H9 (cell line): ENCODE measurements around the gene CHRNG. TPM values are rescaled to one million over a fixed set of nuclear protein-coding genes. Genes with fewer than 3 reads are reported as not detected.

Experiments
- DNase-seq: peaks from one replicate; pipeline ENCODE4 v3.0.0-alpha.2; 2017
- H2AFZ ChIP-seq: one replicate; pipeline ENCODE4 v1.6.1; 2013; ENCODE audit warnings: mild to moderate bottlenecking, low read length, control low read depth, moderate library complexity
- H2AK5ac ChIP-seq: 2 replicates; pipeline ENCODE4 v1.6.1; 2013; ENCODE audit warnings: low read length, control low read depth, mixed read lengths; ENCODE audit not compliant: insufficient read length
- H2BK120ac ChIP-seq: one replicate; pipeline ENCODE4 v1.6.1; 2013; ENCODE audit warnings: low read depth, mild to moderate bottlenecking, low read length, control low read depth, inconsistent platforms; ENCODE audit not compliant: poor library complexity, severe bottlenecking
- H2BK12ac ChIP-seq: 2 replicates; pipeline ENCODE4 v1.6.1; 2013; ENCODE audit warnings: low read length, control low read depth, mixed read lengths, low read depth; ENCODE audit not compliant: insufficient read length
- H2BK15ac ChIP-seq: 2 replicates; pipeline ENCODE4 v1.6.1; 2013; ENCODE audit warnings: low read depth, low read length, control low read depth
- H2BK20ac ChIP-seq: one replicate; pipeline ENCODE4 v1.6.1; 2013; ENCODE audit warnings: low read depth, mild to moderate bottlenecking, low read length, control low read depth, inconsistent platforms; ENCODE audit not compliant: poor library complexity, severe bottlenecking
- H2BK5ac ChIP-seq: 2 replicates; pipeline ENCODE4 v1.6.1; 2013; ENCODE audit warnings: low read length, control low read depth, mixed read lengths; ENCODE audit not compliant: insufficient read length
- H3K14ac ChIP-seq: 2 replicates; pipeline ENCODE4 v1.6.1; 2013; ENCODE audit warnings: low read length, control low read depth; ENCODE audit not compliant: insufficient read depth
- H3K18ac ChIP-seq: 2 replicates; pipeline ENCODE4 v1.6.1; 2013; ENCODE audit warnings: low read depth, mild to moderate bottlenecking, mixed read lengths, low read length, control low read depth; ENCODE audit not compliant: insufficient read length
- H3K23ac ChIP-seq: 2 replicates; pipeline ENCODE4 v1.6.1; 2013; ENCODE audit warnings: low read length, control low read depth, mixed read lengths, low read depth; ENCODE audit not compliant: insufficient read length
- H3K23me2 ChIP-seq: 2 replicates; pipeline ENCODE4 v1.6.1; 2013; ENCODE audit warnings: low read depth, mild to moderate bottlenecking, mixed read lengths, low read length, control low read depth; ENCODE audit not compliant: insufficient read length, poor library complexity, severe bottlenecking
- H3K27ac ChIP-seq: 2 replicates; pipeline ENCODE4 v1.5.1; 2013; ENCODE audit warnings: low read length, control low read depth, mixed read lengths, low read depth; ENCODE audit not compliant: insufficient read length
- H3K27me3 ChIP-seq: 2 replicates; pipeline ENCODE4 v1.6.1; 2013; ENCODE audit warnings: low read length, control low read depth, inconsistent platforms; ENCODE audit not compliant: insufficient read depth
- H3K4ac ChIP-seq: 2 replicates; pipeline ENCODE4 v1.6.1; 2013; ENCODE audit warnings: low read depth, mild to moderate bottlenecking, control low read depth, inconsistent platforms, low read length, moderate library complexity
- H3K4me1 ChIP-seq: 2 replicates; pipeline ENCODE4 v1.6.1; 2013; ENCODE audit warnings: low read length, control low read depth, inconsistent platforms; ENCODE audit not compliant: insufficient read depth
- H3K4me2 ChIP-seq: 2 replicates; pipeline ENCODE4 v1.6.1; 2013; ENCODE audit warnings: low read length, control low read depth, mixed read lengths; ENCODE audit not compliant: insufficient read length, insufficient read depth
- H3K56ac ChIP-seq: 2 replicates; pipeline ENCODE4 v1.6.1; 2013; ENCODE audit warnings: low read depth, mild to moderate bottlenecking, mixed read lengths, low read length, control low read depth; ENCODE audit not compliant: insufficient read length
- H3K79me1 ChIP-seq: 2 replicates; pipeline ENCODE4 v1.6.1; 2013; ENCODE audit warnings: low read depth, mild to moderate bottlenecking, moderate library complexity, low read length, control low read depth, inconsistent platforms; ENCODE audit not compliant: insufficient read depth, poor library complexity, severe bottlenecking
- H3K79me2 ChIP-seq: 2 replicates; pipeline ENCODE4 v1.6.1; 2013; ENCODE audit warnings: low read length, control low read depth, inconsistent platforms; ENCODE audit not compliant: insufficient read depth
- H3K9ac ChIP-seq: 2 replicates; pipeline ENCODE4 v1.6.1; 2013; ENCODE audit warnings: low read length, control low read depth, mixed read lengths; ENCODE audit not compliant: insufficient read length; ENCODE audit errors: extremely low read depth
- H3K9me3 ChIP-seq: one replicate; pipeline ENCODE4 v1.6.1; 2013; ENCODE audit warnings: low read depth, low read length, inconsistent platforms; ENCODE audit not compliant: control insufficient read depth
- H3T11ph ChIP-seq: one replicate; pipeline ENCODE4 v1.6.1; 2013; ENCODE audit warnings: mild to moderate bottlenecking, low read length, control low read depth, inconsistent platforms
- H4K20me1 ChIP-seq: one replicate; pipeline ENCODE4 v1.6.1; 2013; ENCODE audit not compliant: control insufficient read depth, insufficient read length, insufficient read depth
- H4K5ac ChIP-seq: 2 replicates; pipeline ENCODE4 v1.6.1; 2013; ENCODE audit warnings: low read depth, mild to moderate bottlenecking, mixed read lengths, low read length, control low read depth; ENCODE audit not compliant: insufficient read length
- H4K8ac ChIP-seq: replicated peaks from 2 replicates; pipeline ENCODE4 v1.6.1; 2013; ENCODE audit warnings: low read length, control low read depth, mixed read lengths, low read depth; ENCODE audit not compliant: insufficient read length
- H4K91ac ChIP-seq: 2 replicates; pipeline ENCODE4 v1.6.1; 2013; ENCODE audit warnings: low read depth, mild to moderate bottlenecking, moderate library complexity, mixed read lengths, low read length, control low read depth; ENCODE audit not compliant: insufficient read length
- H3K27ac Mint-ChIP-seq, 3 experiments: 2 replicates in 2 of 3; 3 replicates in 1 of 3; pipeline ENCODE4 v1.8.0; 2020 to 2021; ENCODE audit warnings: mixed read lengths in 3 of 3, mild to moderate bottlenecking in 1 of 3, moderate library complexity in 1 of 3
- H3K27me3 Mint-ChIP-seq: 2 replicates; pipeline ENCODE4 v1.8.0; 2021; ENCODE audit warnings: low read depth, mild to moderate bottlenecking, moderate library complexity, mixed read lengths
- H3K36me3 Mint-ChIP-seq, 3 experiments: 2 replicates in 2 of 3; 3 replicates in 1 of 3; pipeline ENCODE4 v1.8.0; 2020 to 2021; ENCODE audit warnings: low read depth in 3 of 3, mixed read lengths in 3 of 3; ENCODE audit not compliant: insufficient read depth in 1 of 3
- H3K4me1 Mint-ChIP-seq, 2 experiments: 2 replicates each; pipeline ENCODE4 v1.8.0; 2020; ENCODE audit warnings: mixed read lengths in 2 of 2
- H3K4me3 Mint-ChIP-seq, 2 experiments: 2 replicates in 1 of 2; 3 replicates in 1 of 2; pipeline ENCODE4 v1.8.0; 2020 to 2021; ENCODE audit warnings: mild to moderate bottlenecking in 2 of 2, mixed read lengths in 2 of 2, moderate library complexity in 1 of 2
- H3K9me3 Mint-ChIP-seq, 2 experiments: 2 replicates in 1 of 2; 3 replicates in 1 of 2; pipeline ENCODE4 v1.8.0; 2020; ENCODE audit warnings: mild to moderate bottlenecking in 2 of 2, mixed read lengths in 2 of 2, moderate library complexity in 1 of 2
- WGBS: extraction: QIAGEN DNeasy Blood & Tissue Kit; methylation state at CpG from one replicate; pipeline ENCODE4 v1.1.7; 2013; ENCODE audit warnings: missing lambda C conversion rate, low lambda C conversion rate, mixed read lengths; ENCODE audit not compliant: insufficient read length; ENCODE audit errors: extremely low coverage; 5-methylcytosine and 5-hydroxymethylcytosine counted together
- total RNA-seq: library from RNA; stranded (reverse); gene quantifications from 2 replicates; pipeline ENCODE4 v1.2.1, GENCODE V29; 2021
- TF ChIP-seq, protein P1 (sequence below): fragments of 200-600 bp; sonication (generic); conservative IDR thresholded peaks from 3 replicates; pipeline ENCODE4 v1.8.0; 2021; ENCODE audit warnings: antibody characterized with exemption, mild to moderate bottlenecking

Gene CHRNG
- total RNA-seq, 1 experiment from 2014 or later, result not detected

DNA sequence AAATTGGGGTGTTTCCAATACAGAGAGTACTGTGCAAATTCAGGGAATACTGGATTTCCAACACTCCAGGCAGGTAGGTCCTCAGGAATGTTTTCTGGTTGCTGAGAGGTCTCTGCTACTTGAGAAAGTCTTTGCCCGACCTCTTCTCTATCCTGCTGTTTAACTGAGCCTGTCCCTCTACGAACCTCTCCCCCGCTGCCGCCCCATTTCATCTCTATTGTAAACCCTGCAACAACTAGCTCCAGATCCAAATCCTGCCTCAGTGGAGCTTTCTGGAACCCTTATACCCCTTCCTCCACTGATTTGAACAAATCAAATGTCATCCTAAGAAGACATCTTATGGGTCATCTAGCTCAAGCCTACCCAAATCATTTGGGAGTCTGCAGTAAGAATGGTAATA, 12.3 kb downstream of the CHRNG start:
- DNase-seq, result no peak
- Histone ChIP-seq H3K14ac (no peak overlapping the region), H2BK20ac (no peak overlapping the region), H4K8ac (no peak overlapping the region), H3K27ac (no peak overlapping the region), H3T11ph (no peak overlapping the region), H2AFZ (no peak overlapping the region), H3K27me3 (no peaks in the 10 kb centered on the region), H3K9ac (no peak overlapping the region), H3K4me2 (peak overlapping the region; percentile 94), H2BK15ac (no peak overlapping the region), H3K4me1 (no peaks in the 10 kb centered on the region; the same call in 1 of the 2 replicates), H4K5ac (no peak overlapping the region), H3K18ac (no peak overlapping the region), H3K23ac (no peak overlapping the region), H3K79me1 (peaks cover 6% of the 10 kb centered on the region), H3K4ac (no peak overlapping the region), H2BK120ac (no peak overlapping the region), H4K20me1 (no peaks in the 10 kb centered on the region), H2AK5ac (no peak overlapping the region), H3K79me2 (peaks cover 13% of the 10 kb centered on the region; the same call in 1 of the 2 replicates), H3K9me3 (no peaks in the 10 kb centered on the region), H3K56ac (no peak overlapping the region), H2BK12ac (no peak overlapping the region), H4K91ac (no peak overlapping the region), H3K23me2 (peaks cover 9% of the 10 kb centered on the region), H2BK5ac (no peak overlapping the region)
- Mint-ChIP-seq H3K27ac (no peak overlapping the region; a peak in 2 of 7 replicates), H3K36me3 (peaks cover 33 to 52% (median 36%) of the 10 kb centered on the region in 3 experiments), H3K9me3 (peaks cover 17 to 18% of the 10 kb centered on the region in 2 experiments), H3K27me3 (no peaks in the 10 kb centered on the region), H3K4me1 (peaks cover 12 to 16% of the 10 kb centered on the region in 2 experiments), H3K4me3 (peak overlapping the region; percentile 95 to 99)
- TF ChIP-seq, protein P1, sequence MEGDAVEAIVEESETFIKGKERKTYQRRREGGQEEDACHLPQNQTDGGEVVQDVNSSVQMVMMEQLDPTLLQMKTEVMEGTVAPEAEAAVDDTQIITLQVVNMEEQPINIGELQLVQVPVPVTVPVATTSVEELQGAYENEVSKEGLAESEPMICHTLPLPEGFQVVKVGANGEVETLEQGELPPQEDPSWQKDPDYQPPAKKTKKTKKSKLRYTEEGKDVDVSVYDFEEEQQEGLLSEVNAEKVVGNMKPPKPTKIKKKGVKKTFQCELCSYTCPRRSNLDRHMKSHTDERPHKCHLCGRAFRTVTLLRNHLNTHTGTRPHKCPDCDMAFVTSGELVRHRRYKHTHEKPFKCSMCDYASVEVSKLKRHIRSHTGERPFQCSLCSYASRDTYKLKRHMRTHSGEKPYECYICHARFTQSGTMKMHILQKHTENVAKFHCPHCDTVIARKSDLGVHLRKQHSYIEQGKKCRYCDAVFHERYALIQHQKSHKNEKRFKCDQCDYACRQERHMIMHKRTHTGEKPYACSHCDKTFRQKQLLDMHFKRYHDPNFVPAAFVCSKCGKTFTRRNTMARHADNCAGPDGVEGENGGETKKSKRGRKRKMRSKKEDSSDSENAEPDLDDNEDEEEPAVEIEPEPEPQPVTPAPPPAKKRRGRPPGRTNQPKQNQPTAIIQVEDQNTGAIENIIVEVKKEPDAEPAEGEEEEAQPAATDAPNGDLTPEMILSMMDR, result no peak
- WGBS, result no CpG with 5 or more reads among the region's 4 CpGs
